ENCODE data around the gene TP53INP2.

DNA sequence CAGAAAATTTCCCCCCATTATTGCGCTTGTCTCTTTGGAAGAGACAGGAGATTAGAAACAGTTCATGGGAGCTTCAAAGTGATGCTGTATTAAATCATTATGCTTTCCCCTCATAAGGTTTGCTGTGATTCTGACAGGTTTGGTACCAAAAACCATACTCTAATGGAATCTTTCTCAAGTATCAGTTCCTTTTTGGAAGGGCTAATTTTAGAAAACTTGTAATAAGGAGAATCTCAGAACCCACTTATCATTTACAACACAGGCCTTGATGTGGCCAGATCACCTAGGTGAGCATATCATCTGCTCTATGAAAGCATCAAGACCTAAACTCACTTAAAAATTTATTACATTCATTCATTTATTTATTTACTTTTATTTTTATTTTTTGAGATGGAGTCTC, 51.2 kb downstream of the TP53INP2 start:
- TF ChIP-seq YY1 (IDR thresholded peaks at IDR 0.05; ENCODE audit: low read depth) = no peak
- TF ChIP-seq, protein P1, sequence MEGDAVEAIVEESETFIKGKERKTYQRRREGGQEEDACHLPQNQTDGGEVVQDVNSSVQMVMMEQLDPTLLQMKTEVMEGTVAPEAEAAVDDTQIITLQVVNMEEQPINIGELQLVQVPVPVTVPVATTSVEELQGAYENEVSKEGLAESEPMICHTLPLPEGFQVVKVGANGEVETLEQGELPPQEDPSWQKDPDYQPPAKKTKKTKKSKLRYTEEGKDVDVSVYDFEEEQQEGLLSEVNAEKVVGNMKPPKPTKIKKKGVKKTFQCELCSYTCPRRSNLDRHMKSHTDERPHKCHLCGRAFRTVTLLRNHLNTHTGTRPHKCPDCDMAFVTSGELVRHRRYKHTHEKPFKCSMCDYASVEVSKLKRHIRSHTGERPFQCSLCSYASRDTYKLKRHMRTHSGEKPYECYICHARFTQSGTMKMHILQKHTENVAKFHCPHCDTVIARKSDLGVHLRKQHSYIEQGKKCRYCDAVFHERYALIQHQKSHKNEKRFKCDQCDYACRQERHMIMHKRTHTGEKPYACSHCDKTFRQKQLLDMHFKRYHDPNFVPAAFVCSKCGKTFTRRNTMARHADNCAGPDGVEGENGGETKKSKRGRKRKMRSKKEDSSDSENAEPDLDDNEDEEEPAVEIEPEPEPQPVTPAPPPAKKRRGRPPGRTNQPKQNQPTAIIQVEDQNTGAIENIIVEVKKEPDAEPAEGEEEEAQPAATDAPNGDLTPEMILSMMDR (IDR thresholded peaks at IDR 0.05) = no peak
- TF ChIP-seq SIN3A (IDR thresholded peaks at IDR 0.05; ENCODE audit: borderline replicate concordance, low read depth, low read length) = no peak
- TF ChIP-seq CHD2 (IDR thresholded peaks at IDR 0.05; ENCODE audit: low read length, partially characterized antibody) = no peak
- TF ChIP-seq SMC3 (IDR thresholded peaks at IDR 0.05; ENCODE audit: low read depth, low read length) = no peak
- TF ChIP-seq ZBTB33 (IDR thresholded peaks at IDR 0.05; ENCODE audit: borderline replicate concordance, low read depth) = no peak
- no peak for TF ChIP-seq MXI1 (IDR thresholded peaks at IDR 0.05; ENCODE audit: low read depth, low read length)
- no peak for TF ChIP-seq RAD21 (IDR thresholded peaks at IDR 0.05; ENCODE audit: low read length)
- TF ChIP-seq, protein P2, sequence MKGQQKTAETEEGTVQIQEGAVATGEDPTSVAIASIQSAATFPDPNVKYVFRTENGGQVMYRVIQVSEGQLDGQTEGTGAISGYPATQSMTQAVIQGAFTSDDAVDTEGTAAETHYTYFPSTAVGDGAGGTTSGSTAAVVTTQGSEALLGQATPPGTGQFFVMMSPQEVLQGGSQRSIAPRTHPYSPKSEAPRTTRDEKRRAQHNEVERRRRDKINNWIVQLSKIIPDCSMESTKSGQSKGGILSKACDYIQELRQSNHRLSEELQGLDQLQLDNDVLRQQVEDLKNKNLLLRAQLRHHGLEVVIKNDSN (IDR thresholded peaks at IDR 0.05; ENCODE audit: borderline replicate concordance, low read depth) = no peak
- TF ChIP-seq GATA2 (CRISPR knock-in tag; IDR thresholded peaks at IDR 0.05) = no peak
- TF ChIP-seq POLR2AphosphoS5 (IDR thresholded peaks at IDR 0.05; ENCODE audit: low read depth, low read length) = no peak
- TF ChIP-seq, protein P3, sequence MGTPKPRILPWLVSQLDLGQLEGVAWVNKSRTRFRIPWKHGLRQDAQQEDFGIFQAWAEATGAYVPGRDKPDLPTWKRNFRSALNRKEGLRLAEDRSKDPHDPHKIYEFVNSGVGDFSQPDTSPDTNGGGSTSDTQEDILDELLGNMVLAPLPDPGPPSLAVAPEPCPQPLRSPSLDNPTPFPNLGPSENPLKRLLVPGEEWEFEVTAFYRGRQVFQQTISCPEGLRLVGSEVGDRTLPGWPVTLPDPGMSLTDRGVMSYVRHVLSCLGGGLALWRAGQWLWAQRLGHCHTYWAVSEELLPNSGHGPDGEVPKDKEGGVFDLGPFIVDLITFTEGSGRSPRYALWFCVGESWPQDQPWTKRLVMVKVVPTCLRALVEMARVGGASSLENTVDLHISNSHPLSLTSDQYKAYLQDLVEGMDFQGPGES (IDR thresholded peaks at IDR 0.05; ENCODE audit: low read depth, low read length) = no peak
